Stimulated activated CD8-positive, alpha-beta memory T cell treated with anti-CD3 and anti-CD28 coated beads, Interleukin-4, amount 100 ng/mL, for 24 hours (primary cell): ENCODE measurements around the gene CARD19.
"Not testable (repeated sequence)": the region's sequence is repeated elsewhere in the genome, so short reads cannot be mapped to it uniquely, and the experiment has no call there.

Experiments
- DNase-seq: peaks from one replicate; pipeline ENCODE4 v3.0.0-alpha.2; 2020; ENCODE audit warnings: low read depth

Gene CARD19

DNA sequence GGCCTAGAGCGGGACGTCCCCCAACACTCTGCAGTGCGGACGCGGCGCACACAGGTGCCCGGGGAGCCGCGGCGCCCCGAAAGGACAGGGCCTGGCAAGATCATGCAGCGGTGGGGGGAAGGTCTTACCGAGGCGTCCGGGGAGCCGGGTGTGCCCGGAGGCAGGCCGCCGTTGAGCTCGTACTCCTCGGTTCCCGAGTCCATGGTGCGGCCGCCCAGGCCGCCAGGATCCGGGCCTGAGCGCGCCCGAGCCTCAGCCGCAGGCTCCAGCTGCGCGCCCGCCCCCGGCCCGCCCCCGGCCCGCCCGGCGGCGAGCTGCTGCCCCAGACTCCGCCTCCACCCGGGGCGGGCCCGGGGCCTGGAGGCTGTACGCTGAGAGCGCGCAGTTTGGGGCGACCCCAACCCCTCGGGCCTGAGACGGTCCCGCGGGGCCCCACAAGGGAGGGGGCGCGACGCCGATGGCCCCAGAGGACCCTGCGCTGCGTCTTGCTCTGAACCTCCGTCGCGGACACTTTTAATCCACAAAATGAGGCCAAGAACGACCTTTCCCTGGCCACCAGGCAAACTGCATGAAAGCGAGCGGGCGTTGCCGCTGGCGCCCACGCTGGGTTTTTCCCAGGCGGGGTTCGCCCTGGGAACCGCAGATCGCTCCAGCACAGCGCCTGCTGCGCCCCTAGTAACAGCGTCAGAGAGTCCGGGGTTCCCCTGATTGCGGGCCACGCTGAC, 38.2 kb downstream of the CARD19 start, which contains the start of gene NINJ1:
TSS of gene NINJ1 (minus strand) at position 237 of the 725 bp plus-strand sequence. CDS start at position 203, 34 bp downstream.
- peak; percentile 82 for DNase-seq

DNA sequence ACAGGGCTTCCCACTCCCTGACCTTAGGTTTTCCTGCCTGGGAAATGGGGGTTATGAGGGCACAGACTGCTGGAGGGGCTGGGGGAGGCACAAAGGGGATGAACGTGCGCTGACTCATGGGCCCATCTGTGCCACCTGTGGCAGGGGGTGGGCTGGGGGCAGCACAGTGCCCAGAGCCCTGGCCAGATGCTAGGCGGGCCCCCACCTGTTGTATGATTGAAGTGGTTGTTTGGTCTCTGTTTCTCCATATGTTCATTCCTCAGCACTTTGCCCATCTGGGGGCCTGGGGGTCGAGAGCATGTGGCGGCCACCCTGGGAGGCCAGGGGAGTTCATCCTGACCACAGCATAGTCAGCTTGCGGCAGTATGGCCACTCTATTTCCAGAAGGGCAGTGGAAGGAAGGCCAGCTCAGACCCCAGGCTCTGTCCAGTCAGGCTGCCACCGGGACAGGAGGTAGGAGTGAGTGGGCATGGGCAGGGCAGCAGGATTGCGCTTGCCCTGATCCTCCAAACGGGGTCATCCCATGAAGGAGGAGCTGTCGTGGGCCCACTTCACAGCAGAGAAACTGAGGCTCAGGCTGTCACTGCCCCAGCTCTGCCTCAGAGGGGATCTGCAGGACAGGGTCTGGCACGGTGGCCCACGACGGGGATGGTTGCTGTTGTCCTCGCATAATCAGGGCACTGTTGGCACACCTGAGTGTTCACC, 38.9 kb downstream of the CARD19 start:
- DNase-seq: no peak

DNA sequence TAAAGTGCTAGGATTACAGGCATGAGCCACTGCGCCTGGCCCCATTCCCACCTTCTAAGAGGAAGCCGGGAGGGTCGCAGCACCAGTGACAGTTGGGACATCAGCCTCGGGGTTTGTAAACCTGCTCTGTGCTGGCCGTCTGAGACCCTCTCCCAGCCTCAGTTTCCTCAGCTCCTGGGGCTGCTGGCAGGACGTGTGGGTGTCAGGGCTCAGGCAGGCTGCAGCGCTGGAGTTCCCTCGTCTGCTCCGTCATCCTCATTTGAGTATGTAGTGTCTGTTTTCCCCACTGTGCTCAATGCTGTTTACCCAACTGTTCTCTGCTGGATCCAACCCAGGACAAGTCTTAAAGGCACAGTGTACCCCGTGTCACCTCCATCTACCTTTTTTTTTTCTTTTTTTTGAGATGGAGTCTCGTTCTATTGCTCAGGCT, 40.0 kb downstream of the CARD19 start:
- no peak for DNase-seq

DNA sequence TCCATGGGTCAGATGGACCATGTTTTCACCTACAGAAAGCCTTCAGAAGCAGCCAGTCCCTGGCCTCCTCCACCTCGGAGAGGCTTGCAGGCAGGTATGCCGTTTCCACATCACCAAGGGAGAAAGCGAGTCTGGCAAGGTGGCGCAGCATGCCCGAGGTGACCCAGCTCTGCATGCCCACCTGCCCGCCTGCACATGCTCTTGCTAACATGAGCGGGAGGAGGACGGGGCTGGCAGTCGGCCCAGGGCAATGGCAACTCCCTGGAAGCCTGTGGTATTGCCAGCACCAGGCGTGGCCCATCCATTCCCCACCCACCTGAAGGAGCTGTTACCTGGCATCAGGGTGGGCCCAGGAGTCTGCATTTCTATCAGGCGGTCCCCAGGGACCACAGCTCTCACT, 41.3 kb downstream of the CARD19 start:
- no peak for DNase-seq

DNA sequence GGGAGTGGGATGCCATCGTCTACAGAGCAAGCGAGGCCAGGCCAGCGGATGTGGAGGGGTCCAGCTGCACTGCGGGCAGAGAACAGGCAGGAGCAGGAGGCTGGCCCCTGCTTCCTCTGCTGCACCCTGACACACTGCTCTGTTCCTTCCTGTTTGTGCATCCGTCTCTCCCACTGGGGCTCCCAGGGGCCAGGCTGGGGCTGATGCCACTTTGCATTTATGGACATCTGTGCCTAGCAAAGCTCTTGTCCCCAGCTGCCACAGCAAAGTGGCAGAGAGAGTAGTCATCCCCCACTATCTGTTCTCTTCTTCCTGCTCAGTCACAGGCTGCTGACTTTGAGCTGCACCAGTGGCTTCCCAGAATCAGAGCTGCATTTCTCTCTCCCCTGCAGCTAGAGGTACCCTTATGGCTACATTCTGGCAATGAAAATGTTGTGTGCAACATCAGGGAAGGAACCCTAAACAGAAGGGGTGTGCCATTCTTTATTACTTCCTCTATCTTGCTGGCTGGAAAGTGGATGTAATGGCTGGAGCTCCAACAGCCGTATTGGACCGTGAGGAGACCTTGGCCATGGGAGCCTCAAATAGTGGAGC, 42.3 kb downstream of the CARD19 start:
- no peak for DNase-seq

DNA sequence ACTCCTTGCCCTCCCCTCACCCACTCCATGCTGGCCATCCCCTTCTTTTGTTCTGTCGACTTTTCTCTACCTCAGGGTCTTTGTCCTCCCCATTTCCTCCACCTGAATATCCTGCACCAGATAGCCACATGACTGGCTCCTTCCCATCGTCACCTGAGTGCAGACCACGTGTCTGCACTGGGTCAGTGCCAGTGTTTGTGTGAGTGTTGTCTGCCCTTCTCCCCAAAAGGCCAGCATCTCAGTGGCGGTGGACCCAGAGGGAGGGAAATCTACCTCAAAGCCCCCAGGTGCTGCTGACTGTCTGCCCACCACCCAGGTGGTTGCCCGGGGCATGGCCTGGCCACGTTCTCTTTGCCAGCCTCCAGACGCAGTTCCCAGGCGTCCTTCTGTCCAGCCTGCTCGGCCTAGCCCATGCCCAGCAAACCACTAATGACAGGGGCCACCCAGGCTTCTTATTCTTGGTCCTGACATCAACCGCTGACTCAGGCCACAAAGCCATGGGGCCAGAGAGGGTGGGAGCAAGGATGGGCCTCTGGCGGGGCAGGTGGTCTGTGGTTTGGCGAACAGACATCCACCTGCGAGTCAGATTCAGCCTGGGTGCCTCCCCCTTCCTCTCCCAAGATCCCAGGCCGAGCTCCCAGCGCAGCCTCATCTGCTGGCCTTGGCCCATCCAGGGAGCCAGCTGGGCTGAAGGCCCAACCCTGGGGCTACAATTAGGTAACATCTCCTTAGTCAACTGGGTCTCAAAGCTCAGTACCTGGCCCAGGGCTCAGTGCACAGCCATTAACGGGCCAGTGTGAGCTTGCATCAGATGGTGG, 43.6 kb downstream of the CARD19 start:
- DNase-seq: no peak

DNA sequence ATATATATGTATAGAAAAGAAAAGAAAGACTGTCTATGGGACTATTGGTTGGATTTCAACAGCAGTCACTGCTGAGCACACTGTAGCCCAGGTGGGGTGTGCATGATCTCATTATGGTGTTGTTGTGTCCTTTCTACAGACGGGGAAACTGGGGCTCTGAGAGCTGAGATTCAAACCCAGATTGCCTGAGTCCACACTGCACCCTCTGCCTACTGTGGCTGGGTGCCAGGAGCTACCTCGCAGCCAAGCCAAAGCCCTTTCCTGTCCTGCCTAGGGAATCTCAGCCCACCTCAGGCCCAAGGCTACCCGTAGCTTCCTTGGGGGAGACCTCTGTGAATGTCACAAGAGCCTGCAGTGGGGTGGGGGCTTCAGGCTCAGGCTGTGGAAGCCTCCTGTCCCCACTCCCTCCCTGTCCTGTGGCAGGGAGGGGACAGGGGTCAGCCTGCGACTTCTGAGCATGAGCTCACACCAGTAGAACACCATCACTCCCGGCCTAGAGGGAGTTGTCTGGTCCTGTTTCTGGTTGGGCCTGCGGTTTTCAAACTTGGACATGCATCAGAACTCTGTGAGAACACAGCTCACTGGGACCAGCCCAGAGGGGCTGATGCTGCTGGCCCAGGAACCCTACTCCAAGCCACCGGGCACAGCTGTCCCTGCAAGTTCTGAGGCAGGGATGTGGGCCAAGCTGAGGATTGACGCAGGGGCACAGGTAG, 45.9 kb downstream of the CARD19 start:
- DNase-seq: no peak

DNA sequence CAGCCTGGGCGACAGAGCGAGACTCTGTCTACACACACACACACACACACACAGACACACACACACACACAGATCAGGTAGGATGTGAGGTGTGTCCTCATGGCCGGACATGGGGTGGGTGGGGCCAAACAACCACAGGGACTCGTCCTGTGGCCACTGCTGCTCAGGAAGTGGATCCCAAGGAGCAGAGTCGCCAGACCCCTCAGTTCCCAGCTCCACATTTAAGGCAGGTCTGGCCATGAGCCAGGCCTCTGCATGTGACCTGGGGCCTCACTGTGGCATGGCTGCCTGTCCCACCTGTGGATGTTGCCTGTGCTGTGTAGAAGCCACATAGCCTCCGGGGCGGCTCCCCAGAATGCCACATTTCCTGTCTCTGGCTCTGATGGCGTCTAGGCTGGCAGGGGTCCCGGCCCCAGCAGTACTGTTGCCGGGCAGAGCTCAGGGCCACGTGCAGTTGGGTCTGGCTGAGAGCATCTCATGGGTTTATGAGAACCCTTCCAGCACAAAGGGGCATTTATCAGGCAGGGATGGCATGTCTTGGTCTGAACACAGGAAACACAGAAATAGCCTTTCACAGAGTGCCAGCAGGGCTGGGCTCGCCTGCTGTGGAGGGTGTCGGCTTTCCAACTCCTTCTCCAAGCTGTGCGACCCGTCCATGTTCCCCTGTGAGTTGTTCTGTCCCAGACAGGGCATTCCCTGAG, 48.0 kb downstream of the CARD19 start:
- no peak for DNase-seq

DNA sequence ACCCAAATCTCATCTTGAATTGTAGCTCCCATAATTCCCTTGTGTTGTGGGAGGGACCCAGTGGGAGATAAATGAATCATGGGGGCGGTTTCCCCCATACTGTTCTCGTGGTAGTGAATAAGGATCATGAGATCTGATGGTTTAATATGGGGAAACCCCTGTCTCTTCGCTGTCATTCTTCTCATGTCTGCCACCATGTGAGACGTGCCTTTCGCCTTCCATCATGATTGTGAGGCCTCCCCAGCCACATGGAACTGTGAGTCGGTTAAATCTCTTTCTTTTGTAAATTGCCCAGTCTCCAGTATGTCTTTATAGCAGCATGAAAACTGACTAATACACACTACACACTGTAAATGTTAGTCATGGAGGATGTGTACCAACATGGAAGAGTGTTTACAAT, 50.7 kb downstream of the CARD19 start:
- not testable (repeated sequence) for DNase-seq

DNA sequence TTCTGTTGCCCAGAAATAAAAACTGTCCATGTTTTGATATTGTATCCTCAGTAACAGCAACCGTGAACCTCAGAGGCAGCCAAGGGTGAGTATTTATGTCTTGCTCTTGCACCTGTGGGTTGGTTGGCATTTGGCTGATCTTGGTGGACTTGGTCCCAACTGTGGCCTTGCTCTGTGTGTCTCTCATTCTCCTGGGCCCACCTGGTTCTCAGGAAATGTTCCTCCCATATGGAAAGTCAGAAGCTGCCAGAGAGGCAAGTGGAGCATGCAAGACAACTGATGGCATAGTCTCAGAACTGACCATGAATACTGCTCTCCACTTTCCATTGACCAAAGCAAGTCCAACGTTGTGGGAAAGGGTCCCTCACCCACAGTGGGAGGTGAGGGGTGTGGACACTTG, 51.6 kb downstream of the CARD19 start:
- DNase-seq: no peak

DNA sequence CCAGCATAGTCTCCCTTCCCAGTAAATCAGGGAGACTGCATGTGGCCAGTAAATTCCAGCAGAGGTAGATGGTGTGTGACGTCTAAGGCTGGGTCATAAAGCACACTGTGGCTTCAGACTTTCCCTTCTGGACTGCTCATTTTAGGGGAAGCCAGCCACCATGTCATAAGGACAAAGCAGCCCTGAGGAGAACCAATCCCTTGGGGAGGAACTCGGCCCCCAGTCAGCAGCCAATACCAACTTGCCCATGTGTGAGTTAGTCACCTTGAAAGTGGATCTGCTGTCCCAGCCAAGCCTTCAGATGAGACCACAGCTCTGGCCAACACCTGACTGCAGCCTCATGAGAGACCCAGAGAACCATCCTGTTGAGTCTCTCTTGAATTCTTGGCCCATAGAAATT, 52.7 kb downstream of the CARD19 start:
- no peak for DNase-seq

DNA sequence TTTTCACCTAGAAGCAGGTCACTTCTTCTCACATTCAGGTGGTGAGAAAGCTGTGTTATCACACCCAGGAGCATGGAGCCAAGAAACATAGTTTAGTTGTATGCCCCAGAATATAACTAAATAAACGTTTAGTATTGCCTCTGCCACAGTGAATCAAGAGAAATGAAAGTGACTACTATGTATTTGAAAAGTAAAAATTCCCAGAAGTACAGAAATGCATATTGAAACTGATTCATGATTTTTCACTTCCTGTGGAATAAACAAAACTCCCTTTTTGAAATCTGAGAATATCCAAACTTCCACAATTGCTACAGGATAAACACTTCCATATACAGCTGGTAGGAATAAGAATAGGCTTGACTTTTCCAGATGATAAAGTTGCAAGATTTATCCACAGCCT, 53.3 kb downstream of the CARD19 start:
- DNase-seq: no peak

DNA sequence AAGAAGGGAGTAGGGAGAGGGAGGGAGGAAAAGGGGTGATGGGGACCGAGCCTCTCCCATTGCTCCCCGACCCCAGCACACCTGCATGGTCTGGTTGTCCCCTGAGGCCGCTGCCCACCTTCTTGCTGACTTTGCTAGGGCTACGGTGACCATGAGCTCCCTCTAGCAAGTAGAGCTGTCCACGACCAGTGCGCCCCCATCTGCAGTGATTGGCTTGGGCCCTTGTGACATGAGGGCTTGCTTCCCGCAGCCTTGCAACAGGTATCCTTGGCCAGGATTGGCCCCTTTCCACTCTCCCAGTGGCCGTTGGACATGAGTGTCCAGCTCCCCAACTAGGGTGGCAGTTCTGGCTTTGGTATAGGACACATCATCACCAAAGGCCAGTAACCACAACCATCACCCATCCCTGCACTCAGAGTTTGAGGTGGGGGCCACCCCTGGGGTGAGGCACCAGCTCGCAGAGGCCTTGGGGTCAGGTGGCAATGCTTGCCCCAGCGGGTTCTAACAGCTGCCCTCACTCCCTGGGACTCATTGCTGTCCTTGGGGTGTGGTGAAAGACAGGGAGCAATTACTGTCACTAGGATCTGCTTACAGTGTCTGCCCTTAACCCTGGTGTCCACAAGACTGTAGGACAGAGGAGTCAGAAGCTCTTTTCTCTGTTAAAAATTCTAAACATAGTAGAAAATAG, 55.2 kb downstream of the CARD19 start:
- no peak for DNase-seq

DNA sequence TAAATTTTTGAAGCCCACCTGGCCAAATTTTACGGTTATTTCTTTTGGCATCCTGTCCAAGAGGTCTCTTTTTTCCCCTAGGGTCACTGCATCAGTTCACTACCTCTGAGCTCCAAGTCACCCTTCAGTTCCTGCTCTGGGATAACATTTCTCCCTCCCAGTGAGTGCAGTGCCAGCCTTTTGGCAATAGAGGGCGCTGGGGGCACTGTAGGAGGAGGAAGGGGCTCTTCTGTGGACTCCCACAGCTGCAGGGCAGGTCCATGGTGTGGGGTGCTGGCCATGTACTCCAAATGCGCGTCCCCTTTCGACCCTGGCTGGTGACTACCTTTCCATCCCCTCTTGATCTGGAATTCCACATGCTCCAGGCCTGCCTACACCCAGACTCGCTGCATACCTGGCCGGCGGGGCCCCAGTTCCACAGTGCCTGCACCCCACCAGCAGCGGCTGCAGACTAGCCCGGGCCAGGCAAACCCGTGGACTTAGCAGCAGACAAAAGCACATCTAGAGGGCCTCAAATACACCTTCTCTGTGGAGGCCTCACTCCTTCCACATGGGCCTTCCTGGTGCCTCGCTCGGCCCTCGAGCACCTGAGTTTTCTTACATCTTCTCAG, 58.4 kb downstream of the CARD19 start:
- DNase-seq: no peak

DNA sequence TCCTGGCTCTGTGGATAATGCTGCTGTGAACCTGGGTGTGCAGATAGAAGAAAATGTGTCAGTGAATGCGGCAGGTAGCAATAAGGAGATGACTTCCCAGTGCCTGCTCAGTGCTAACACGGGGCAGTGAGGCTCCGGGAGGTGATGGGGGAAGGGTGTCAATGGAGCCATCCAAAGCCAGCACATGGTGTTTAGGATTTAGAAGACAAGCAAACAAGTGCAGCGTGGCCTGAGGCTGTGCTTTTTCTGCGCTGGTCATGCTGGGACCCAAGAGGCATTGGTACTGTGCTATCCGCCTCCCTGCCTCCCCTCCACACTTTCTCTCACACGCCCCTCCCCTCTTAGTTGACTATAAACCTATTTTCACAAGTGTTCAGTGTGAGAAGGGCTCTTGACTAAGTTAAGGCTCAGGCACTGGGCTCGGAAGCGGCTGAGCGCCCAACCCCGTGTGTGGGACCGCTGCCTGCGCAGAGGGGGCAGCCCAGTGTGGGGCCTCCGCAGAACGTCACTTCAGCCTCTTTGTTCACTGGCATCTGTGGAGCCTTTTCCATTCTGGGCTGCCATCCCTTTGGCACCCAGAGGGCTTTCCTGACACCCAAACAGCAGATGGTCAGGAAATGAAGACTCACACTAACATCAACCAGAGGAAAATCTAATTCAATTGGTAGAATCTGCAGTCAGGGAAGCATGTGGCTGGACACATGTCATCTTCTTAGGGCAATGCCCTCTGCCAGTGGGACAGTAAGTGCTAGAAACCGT, 59.9 kb downstream of the CARD19 start:
- DNase-seq: no peak

DNA sequence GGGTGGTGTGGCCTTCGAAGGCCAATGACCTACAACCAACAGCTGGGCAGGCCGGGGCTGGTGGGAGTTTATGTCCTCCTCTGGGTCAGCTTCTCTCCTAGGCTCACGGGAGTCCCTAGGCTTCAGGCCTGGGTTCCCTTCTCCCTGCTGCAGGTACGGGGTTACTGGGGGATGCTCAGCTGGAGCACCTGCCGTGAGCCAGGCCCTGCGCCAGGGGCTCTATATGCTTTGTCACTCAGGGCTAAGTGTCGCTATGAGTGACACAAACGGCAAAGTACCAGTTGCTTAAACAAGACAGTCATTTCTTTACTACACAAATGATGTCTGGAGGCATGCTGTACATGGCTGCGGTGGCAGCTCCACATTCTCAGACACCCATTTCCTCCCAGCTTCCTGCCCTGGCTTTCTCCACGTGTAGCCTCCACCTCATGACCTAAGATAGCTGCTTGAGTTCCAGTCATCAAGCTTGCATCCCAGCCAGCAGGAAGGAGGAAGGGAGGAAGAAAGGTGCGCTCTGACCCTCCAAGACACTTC, 60.5 kb downstream of the CARD19 start:
- DNase-seq: no peak

DNA sequence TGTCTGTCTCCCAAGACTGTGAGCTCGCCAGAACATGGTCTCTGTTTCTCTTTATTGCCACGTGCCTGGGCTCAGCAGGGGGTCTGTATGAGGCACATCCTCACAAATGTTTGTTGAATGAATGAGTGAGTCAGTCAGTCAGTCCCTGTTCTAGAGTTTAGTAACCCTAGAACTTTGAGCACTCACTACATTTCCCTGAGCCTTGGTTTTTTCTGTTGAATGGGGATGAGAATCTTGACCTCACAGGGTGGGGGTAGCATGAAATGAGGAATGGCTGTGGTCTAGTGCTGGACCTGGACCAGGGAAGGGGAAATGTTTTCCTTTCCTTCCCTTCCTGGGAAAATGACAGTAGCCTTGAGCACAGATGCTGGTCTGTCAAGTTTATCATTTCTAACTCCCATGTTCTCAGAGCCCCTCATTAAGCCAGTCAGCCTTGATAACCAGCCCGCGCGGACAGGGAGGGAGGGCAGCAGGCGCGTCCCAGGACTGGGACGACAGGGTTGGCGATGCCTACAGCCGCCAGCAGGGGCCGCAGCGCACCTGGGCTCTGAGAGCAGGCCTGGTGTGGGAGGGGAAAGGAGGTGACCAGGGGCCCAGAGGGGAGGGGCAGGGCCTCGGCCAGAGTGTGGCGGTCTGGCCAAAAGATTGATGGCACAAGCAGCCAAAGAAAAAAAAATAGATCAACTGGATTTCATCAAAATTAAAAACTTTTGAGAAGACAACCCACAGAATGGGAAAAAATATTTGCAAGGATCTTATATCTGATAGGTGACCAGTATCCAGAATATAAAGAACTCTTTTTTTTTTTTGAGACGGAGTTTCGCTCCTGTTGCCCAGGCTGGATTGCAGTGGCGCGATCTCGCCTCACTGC, 63.8 kb downstream of the CARD19 start:
- DNase-seq: peak; percentile 65
